IPS-NIHi7 (cell line): Measurements from ENCODE around the gene ANTXRL.
"Not testable (repeated sequence)": the region's sequence is repeated elsewhere in the genome, so short reads cannot be mapped to it uniquely, and the experiment has no call there.

Experiments
- DNase-seq: peaks from one replicate; pipeline ENCODE4 v3.0.0; 2012; ENCODE audit warnings: mixed read lengths; ENCODE audit errors: extremely low spot score

Gene ANTXRL

DNA sequence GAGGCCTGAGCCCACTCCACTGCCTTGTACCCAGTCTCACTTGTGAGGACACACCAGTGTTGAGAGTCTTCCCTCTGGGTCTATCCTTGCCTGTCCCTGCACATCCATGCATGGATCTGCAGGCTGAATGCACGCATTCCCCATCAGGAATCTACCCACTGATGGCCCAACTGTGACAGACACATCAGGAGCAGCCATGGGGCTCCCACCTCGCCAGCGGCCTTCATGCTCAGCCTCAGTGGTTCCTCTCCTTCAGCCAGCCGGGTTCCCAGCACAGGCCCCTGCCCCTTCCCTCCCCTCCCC lies 21.3 kb downstream of the ANTXRL start:
- DNase-seq: no peak

DNA sequence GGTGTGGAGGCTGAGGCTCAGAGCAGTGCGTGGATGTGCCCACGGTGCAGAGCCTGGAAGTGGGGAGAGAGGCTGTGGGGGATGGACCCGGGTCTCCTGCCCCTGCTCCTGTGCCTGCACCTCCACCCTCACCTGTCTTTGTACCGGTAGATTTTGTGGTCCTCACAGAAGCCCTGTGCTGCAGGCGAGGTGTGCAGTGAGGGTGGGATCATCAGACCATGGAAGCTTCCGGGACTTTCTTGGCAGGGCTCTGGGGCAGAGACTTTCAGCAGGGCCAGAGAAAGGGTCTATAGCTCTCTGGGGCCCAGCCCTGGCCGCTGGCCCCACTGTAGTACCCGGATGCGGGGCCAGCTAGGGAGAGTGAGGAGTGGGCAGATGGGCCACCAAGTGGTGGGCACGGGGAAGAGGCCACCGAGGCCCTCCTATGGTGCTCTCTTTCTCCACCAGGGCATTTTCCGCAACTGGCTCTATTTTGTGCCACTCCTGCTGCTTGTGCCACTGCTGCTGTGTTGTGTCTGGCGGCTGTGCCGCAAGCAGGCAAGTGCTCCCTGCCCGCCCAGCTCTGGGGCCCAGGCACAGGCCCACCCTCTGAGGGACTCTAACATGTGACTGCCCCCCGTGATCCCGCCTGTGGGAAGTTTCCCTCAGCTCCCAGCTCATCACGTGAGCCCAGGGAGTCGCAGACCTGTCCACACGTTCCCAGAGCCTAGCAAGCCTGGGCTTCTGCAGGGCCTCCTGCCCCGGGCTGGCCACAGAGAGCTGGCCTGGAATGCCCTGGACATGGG lies 22.1 kb downstream of the ANTXRL start:
- DNase-seq: no peak

- no peak for DNase-seq
These were observed 22.8 kb downstream of the ANTXRL start for GRCh38 chr10:46309511-46310142.

- no peak for DNase-seq
These were observed 23.3 kb downstream of the ANTXRL start for GRCh38 chr10:46310143-46310514.

DNA sequence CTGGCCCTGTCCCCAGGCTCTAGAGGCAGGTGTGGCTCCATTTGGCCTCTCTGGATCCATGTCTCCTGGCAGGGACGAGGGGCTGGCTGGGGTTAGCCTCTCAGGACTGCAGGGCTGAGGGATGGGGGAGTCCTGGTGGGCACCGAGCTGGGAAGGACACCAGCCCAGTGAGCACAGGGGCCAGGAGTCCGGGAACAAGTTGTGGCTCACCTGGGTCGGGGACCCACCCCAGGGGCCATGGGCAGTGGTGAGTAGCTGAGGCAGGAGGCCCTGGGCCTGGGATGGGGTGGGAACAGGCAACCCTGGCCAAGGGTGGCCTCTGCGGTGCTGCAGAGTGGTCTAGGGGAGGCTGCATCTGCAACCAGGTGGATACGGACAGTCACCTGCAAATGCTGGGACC lies 24.1 kb downstream of the ANTXRL start:
- DNase-seq: no peak

- no peak for DNase-seq
These were observed 24.7 kb downstream of the ANTXRL start for GRCh38 chr10:46311501-46311951.

DNA sequence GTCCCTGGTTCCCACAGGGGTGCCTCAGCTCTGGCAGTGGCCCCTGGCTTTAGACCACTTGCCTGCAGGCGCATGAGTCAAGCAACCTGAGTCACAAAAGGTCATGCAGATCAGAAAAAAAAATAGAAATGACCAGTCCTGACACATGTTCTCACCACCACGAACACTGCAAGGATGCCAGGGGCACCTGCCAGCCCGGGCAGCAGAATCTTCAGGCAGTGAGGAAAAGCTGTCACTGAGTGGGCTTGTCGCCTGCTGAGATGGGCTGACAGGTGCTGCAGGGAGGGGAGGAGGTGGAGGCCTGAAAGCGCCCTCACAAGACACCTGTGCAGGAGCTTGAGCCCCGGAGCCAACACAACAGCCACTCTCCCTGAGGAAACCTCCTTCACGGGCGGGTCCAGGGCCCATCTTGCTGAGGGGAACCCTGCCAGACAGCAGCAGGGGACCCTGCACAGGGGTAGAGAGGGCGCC lies 25.2 kb downstream of the ANTXRL start:
- not testable (repeated sequence) for DNase-seq

DNA sequence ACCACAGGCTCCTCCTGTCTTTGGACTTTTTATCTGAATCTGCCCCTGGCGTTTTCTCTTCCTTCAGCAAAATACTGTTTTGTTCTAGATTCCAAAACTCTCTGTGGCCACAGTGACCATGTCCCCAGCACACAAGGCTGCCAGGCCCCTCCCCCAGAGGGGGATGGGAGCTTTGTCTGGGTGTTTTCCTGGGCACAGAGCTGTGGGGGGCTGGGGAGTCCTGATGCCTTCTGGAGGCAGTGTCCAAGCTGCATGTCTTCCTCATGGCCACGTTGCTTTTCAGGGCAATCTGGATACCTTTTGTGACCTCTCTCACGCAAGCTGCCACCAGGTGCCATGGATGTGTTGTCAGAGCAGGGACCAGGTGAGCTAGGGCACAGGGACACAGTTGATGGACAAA lies 26.2 kb downstream of the ANTXRL start:
- DNase-seq: no peak

DNA sequence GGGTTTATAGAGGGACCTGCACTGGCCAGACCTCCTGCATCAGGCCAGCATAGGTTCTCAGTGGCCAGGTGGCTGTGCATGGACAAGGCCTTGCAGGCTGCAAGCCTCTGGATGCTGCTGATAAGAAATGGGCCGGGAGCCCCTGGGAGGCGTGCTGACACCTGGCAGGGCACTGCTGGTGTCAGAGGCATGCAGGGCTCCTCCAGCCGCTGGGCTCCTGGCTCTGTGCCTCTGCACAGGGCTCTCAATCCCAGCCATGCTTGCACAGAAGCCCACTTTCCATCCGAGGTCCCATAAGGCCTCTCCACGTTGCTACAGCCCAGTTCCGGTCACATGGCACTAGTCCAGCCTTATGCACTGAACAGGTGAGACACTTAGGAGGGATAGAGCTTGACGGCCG lies 27.3 kb downstream of the ANTXRL start:
- DNase-seq: no peak

GRCh38 chr10:46315071-46315860 lies 28.5 kb downstream of the ANTXRL start:
- DNase-seq: peak; percentile 36

GRCh38 chr10:46317370-46317769 lies 30.6 kb downstream of the ANTXRL start:
- no peak for DNase-seq

DNA sequence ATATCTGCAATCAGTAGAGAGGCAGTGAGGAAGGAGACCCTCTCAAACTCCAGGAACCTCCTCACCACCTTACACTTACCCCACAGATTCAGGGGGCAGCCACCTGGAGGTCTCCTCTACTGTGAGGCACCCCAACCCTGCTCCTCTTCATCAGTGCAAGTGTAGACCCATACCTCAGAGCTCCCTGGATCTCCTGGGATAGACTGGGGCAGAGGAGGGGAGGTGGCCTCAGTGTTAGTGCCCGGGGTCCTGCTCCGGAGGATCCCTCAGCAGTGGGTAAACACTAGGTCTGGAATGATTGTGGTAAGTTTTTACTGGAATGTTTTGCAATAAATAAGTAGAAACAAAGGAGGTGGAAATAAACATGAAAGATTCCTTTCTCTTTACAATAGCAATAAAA lies 31.1 kb downstream of the ANTXRL start:
- no peak for DNase-seq

GRCh38 chr10:46318799-46319198 lies 32.0 kb downstream of the ANTXRL start:
- no peak for DNase-seq

GRCh38 chr10:46319389-46319788 lies 32.6 kb downstream of the ANTXRL start:
- no peak for DNase-seq

DNA sequence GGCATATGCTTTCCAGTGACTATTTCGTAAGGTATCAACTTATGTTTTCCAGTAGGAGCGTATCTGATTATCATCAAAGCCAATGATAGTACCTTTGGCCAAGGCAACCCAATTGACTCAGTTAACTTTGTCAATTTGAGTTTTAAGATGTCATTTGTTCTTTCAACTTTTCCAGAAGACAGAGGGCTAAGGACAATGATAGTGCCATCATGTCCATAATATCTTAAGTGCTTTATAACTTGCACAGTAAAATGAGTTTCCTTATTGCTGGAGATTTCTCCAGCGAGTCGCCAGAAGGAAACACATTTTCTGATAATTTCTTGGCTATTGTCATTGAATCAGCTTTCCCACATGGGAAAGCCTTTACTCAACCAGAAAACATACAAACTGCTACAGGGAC lies 35.0 kb downstream of the ANTXRL start:
- DNase-seq: no peak

DNA sequence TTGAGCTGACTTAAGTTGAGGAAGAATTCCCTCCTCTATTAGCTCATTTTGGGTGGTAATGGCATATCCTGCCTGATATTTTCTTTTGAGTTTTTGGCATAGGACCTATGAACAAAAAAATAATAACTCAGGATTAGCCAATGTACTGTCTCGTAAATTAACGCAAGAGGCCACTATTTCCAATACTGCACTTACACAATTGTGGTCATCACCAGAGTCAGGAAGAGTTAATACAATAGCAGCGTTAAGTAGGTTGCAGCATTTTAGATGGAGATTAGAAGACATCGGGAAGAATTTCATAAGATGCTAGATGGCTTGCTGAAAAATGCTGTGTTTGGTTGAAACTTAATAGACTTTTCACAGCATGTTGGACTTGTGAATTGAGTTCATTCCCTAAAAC lies 36.4 kb downstream of the ANTXRL start:
- DNase-seq: no peak

DNA sequence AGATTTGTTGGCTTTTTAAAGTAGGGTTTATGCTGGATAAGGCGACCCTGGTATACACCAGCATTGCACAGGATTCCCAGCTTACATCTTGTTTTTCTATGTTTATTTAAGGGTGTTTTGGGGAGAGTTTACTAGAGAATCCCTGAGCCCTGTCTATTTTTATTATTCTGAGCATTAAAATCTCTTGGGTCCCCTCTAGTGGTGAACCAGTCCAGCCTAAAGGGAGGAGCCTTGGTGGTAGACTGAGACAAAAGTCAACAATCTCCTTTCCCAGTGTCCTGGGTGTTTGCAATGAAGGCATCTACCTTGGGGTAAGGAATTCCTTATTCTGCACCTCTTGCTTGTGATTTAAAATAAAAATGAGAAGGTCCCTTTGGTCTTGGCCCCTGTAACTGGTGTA lies 38.2 kb downstream of the ANTXRL start:
- peak; percentile 31 for DNase-seq

GRCh38 chr10:46326066-46326465 lies 39.3 kb downstream of the ANTXRL start:
- no peak for DNase-seq

- DNase-seq: no peak
These were observed 40.2 kb downstream of the ANTXRL start for GRCh38 chr10:46326971-46327370.

DNA sequence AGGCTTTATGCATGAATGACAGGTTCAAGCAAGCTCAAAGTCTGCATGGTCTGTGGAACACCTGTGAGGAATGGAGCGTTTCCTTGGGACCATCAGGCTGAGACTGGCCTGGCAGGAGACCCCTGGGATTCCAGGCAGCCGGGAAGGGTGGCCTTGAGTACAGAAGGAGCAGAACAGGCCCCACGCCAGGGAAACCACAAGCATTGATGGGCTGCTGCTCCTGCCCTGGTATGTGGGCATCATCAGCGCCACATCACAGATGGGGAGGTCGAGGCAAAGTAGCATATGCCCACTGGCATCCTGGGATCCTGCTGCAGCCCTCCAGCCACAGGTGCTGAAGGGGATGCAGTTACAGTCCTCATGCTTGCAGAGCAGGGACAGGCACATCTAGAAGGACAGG lies 40.9 kb downstream of the ANTXRL start:
- no peak for DNase-seq

DNA sequence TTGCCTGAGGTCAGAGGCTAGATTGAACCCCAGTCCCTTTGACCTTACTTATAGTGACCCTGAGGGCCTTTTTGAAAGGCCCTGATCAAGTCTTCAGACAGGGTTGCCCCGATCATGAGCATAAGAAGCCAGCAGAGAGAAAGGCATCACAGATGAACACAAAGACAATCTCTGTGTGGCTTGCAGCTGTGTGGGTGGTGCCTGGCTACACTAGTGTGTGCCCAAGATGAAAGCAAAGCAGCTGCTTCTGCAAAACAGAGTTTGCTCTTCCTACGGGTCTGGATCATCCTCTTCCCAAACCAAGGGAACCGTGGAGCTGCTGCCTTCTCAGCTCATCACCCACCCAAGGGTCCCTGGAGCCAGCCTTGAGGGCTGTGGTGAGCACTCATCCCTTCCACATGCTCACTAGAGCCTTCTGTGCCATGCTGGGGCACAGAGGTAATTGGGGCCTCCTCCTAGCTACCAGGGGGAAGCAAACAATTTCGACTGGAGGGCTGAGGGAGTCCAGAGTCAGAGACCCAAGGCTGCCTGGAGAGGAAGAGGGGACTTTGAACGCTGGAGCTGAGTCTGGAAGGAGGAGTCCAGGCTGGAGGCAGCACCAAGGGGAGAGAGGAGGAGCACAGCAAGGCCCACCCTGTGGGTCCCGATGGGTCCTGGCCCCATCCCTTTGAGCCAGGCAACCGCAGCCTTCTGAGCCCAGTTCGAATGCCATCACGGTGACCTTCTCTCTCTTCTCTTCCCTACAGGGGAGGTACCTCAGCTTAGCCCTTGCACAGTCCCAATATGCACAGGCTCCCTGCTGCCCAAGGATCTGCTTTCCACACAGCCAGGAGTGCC lies 42.3 kb downstream of the ANTXRL start:
- DNase-seq: no peak

GRCh38 chr10:46329690-46330016 lies 42.9 kb downstream of the ANTXRL start:
- DNase-seq: peak; percentile 27
